ENCODE data around the gene DAB2IP.
"Not testable (repeated sequence)": the region's sequence is repeated elsewhere in the genome, so short reads cannot be mapped to it uniquely, and the experiment has no call there.

The DAB2IP gene

DNA sequence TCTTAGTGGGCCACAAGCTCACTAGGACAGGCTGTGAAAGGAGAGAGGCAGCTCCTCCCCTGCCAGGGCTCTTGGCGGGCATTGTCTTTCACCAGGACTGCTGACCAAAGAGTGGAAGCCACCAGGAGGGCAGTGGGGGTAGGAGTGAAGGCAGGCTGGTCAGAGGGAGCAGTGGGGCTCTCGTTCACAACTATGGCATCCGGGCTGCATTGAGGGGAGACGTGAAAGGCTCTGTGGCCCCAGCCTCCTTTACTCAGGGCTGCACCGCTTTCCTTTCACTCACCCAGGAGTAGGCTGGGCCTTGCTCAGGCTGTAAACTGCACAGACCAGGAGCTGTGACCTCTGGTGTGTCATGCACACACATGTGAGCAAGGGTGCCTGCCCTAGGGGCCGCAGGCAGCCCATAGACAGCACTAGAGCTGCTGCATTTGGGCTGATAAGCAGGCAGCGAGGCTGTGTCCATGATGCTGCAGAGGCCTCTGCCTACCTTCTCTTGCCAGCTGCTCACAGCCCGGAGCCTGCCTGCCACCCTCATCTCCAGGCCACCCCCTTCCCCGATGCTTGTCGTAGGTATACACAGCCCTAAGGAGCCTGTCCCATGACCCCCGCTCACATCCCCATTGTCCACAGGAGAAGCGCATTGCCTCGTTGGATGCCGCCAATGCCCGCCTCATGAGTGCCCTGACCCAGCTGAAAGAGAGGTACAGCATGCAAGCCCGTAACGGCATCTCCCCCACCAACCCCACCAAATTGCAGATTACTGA is 130.4 kb downstream of the DAB2IP start:
- DNase-seq = no peak

DNA sequence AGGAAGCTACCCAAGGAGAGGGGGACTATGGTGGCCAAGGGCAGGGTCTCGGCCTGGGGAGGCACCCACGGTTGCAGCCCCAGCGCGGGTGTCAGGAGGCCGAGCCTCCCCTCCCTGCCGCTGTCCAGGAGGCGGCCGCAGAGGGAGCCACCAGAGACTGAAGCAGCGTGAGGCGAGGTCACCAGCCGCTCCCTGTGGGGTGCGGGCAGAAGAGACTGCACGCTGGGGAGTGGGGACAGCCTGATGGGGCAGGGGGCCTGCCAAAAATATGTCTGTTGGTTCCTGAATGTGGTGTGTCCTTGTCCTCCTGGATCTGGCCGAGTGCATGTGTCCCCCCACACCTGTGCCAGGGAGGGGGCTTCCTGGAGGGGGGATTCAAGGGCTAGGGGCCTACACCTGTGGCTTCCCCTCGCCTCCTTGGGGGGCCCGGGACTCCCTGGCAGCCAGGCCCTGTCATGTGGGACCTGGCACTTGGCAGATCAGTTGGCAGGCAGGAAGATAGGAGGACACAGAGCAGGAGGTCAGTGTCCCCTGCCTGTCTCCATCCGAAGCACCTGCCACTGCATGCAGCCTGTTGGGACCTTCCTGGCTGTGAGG is 131.2 kb downstream of the DAB2IP start:
- DNase-seq = no peak

DNA sequence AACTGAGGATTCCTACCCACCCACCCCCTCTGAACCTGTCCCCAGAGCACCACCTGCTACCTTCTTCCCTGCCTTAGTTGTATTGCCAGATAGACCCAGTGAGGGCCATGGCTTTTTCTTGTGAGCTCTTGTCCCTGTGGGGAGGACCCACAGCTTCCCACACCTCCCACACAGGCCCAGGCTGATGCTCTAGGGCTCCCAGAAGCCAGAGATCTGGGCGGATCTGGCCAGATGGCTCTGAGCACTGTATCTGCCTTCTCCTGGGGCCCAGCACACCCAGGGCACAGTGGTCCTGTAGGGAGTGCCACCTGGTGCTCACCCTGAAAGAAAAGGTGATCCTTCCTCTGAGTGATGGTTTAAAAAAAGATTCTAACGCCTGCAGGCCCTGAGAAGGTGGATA is 131.7 kb downstream of the DAB2IP start:
- DNase-seq = no peak

DNA sequence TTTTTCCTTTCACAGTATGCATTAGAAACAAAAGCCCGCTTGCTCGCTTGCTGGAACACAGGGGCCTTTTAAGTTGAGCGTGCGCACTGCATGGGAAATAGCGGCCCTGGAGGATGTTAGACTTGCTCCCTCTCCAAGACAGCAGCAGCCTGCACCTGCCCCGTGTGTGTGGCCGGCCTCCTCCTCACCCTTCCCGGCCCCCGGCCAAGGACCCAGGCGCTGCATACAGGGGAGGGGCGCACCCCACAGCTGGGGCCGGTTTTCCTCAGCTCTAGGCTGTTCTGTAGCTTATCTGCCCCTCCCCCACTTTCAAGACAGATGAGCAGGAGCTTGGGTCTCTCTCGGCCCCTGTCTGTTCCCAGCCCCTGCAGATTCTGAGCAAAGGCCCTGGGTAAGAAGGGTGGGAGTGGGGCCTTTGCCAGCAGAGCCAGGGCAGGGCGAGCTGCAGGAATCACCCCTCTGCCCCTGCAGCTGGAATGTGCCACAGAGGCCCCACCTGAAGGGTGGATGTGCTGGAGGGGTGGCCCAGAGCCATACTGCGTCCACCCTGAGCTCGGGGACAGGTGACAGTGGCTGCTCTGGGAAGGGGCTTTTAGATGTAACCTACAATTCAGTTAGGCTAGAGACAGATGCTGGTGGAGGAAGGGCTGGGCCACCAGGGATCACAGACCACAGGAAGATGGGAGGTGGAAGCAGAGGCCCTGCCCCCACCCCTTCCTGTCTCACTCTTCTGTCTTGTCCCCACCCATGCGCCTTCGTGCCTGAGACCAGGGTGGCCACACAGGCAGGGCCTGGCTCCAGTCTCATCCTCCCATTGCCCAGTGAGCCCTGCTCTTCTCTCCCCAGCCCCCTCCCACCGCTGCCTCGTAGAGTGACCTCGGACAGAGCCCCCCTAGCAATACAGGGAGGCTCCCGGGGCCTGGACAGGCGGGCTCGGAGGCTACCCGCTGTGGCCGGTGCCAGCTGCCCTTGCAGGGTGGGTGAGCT is 132.4 kb downstream of the DAB2IP start:
- DNase-seq = no peak

DNA sequence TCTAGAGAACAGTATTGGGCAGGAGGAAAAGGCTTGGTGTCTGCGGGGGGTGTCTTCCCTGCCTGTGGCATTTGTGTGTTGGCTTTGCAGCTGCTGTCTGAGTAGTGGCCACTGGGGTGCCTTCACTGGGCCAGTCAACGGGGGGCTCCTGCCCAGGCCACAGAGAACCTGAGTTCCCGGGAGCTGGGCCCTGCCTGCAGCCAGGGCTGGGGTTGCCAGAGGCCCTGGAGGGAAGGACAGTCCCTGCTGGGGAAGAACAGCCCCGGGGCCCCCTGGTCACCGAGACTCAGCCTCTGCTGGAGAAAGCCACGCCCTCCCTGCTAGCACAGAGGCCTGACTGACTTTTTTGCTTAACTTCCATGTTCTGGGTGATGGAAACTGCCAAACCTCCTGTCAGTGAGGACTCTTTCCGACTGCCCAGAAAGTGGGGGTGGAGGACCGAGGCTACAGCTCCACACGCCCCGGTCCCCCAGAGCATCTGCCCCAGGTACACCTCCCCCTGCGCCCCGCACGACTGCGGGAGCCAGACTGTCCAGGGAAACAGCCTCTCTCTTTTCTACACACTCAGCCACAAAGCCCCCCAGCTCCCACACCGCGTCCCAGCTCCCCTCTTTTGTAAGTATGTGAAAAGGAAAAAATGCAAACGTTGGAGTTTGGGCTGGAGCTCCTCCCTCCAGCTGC is 133.4 kb downstream of the DAB2IP start:
- no peak for DNase-seq

DNA sequence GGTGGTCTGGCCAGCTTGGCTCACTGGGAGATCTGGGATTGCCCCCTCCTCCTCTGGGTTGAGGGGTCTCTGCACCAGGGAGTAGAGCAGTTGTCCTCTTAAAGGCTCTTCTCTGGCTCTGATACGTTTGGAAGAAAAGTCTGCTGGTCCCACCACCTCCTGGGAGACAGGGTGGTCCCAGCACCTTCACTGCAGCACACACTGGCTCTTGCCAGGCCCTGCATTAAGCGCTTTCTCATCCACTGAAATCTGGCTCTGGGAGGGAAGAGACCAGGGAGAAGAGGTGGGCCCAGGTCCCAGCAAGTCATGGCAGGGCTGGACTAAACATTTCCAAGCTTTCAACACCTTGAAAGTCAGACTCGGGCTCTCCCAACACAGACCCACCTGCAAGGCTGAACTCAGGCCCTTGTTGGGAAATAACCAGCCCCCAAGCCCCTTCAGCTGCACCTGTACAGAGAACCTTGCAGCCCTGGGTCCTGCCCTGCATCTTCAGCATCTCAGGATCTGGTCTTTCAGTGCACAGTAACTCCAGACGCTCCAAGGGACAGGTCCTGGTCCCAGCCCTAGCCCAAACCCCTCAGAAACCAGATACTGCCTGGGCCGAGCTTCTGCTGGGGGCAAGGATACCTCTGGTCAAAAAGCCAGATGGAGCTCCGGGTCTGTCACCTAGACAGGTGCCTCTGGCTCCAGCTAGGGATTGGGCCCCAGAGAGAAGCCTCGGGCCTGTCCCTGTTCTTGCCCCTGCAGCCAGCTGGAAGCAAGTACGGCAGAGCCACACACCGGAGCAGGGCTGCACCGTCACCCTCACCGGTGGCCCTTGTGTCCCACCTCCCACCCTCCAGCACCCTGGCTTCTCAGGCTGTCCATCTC is 134.5 kb downstream of the DAB2IP start:
- no peak for DNase-seq

DNA sequence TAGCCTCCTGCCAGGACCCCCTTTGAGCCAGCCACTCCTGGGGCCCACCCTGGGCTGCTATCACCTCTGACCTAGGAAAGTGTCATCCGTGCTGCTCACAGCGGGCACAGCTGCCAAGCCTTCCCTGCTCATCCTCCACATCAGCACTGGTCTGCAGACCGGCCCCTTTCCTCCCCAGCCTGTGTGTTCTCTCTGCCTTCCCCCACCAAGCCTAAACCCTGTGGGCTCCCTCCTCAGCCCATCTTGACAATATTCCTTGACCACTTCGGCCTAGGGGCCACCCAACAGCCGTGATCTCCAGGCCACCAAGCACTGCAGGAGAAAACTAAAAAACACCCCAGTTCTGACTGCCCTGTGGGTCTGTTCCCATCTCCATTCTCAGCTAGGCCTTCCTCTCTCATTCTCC is 135.1 kb downstream of the DAB2IP start:
- DNase-seq = no peak

DNA sequence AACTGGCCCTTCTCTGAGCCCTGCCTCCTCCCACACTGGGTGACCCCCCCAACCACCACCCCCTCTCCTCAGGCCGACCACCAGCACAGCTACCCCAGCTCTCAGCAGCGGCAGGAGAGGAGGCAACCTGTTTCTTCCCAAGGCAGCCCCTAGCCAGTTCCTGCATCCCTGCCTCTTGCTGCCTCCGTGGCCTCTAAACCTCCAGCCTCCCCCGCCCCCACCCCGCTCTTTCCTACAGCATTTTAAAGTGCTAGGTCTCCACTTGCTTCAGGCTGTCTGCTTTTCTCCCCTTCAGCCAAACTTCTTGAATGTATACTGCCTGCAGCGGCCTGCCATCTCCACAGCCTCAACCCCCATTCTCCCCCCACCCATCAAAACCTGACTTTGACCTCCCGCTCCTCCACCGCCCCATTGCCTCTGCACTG is 135.6 kb downstream of the DAB2IP start:
- no peak for DNase-seq

DNA sequence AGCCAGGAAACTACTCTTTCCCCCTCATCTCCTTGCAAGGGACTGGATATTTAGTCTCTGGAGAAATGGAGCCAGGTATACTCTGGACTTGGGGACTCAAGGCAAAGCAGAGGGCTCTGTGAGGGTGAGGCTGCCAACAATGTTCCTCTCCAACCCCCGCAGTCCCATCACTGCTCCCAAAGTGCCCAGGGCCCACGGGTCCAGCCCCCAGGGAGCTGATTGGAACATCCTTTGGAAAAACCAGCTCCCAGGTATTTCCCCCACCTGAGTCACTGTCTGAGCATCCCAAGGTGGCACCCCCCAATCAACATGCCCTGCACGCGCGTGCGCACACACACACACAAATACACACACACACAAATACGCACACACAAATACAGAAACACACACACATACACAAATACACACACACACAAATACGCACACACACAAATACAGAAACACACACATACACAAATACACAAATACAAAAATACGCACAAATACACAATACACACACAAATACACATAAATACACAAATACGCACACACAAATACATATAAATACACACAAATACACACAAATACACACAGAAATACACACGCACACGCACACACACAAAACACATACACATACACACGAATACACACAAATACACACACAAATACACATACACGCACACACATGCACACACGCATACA is 137.4 kb downstream of the DAB2IP start:
- DNase-seq = no peak

DNA sequence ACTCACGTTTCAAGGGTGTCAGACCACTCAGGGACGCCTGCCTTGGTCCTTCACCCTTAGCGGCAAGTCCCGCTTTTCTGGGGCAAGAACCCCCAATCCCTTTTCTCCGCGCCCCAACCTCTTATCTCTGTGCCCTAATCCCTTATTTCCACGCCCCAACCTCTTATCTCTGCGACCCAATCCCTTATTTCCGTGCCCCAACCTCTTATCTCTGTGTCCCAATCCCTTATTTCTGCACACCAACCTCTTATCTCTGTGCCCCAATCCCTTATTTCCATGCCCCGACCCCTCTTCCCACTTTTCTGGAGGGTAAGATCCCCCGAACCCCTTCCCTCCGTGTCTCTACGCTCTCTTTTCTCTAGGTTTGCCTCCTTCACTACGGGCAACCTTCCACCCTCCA is 139.4 kb downstream of the DAB2IP start:
- DNase-seq = no peak

DNA sequence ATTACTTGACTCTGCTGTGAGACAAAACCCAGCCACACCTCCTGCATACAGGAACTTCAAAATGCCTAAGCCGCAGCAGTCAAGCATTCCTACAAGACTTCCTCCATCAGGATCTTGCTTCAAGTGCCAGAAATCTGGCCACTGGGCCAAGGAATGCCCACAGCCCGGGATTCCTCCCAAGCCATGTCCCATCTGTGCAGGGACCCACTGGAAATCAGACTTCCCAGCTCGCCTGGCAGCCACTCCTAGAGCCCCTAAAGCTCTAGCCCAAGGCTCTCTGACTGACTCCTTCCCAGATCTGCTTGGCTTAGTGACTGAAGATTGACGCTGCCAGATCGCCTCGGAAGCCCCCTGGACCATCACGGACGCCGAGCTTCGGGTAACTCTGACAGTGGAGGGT is 141.0 kb downstream of the DAB2IP start:
- not testable (repeated sequence) for DNase-seq

DNA sequence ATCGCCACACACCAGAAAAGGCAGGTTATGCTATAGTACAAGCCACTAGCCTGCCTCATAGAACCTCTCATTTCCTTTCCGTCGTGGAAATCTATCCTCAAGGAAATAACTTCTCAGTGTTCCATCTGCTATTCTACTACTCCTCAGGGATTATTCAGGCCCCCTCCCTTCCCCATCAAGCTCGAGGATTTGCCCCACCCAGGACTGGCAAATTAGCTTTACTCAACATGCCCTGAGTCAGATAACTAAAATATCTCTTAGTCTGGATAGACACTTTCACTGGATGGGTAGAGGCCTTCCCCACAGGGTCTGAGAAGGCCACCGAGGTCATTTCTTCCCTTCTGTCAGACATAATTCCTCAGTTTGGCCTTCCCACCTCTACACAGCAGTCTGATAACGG is 142.9 kb downstream of the DAB2IP start:
- DNase-seq = not testable (repeated sequence)

DNA sequence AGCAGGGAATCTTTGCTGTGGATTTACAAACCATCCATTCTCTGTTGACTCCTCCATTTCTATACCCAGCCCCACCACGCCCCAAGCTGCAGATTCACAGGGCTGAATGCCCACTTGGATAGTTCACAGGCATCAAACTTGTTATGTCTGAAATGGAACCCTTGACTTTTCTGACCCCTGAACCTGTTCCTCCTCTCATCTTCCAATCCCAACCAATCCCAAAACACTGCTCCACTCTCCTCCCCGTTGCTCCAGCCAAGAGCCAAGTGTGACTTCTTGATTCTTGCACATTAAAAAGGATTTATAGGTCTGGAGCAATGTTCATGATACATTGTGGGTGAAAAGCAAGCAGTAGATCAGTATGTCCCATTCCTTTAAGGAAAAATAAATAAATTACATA is 145.6 kb downstream of the DAB2IP start:
- no peak for DNase-seq

DNA sequence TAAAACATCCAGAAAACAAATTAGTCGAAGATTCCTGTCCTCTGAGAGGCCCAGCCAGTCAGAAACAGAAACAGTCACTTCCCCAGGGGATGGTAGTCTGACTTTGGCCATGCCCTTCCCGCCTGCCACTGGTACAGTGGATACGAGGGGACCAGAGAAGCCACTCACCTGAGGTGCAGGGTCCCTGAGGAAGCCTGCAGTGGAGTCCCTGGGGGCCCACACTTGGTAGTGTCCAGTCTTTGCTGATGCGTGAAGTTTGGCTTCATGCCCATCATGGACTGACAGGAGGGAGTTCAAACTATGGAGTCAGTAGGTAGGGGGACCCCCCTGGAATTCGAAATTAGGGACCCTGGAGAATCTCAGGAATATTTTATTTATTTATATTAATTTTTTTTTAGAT is 147.5 kb downstream of the DAB2IP start:
- DNase-seq = no peak

DNA sequence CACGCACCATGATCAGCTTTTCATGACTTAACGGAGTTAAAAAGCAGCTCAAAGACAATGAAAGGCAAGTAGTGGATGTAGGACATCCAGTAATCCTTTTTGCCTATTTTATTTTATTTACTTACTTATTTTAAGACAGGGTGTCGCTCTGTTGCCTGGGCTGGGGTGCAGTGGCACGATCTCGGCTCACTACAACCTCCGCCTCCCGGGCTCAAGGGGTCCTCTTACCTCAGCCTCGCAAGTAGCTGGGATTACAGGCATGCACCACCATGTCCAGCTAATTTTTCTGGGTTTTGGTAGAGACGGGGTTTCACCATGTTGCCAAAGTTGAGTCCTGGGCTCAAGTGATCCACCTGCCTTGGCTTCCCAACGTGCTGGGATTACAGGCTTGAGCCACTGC is 148.9 kb downstream of the DAB2IP start:
- DNase-seq = no peak

DNA sequence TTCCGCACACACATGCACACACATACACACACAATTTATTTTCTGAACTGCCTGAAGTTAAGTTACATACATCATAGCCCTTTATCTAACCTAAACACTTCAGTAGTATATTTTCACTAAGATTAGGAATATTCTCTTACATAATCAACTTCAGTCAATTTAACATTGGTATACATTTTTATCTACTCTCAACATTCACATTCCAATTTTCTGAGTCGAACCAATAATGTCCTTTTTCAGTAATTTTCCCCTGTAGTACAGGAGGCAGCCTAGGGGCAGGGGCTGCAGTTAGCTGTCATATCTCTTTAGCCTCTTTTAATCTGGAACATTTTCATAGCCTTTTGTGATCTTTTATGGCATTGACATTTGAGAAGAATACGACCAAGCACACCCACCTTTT is 150.1 kb downstream of the DAB2IP start:
- DNase-seq = no peak

DNA sequence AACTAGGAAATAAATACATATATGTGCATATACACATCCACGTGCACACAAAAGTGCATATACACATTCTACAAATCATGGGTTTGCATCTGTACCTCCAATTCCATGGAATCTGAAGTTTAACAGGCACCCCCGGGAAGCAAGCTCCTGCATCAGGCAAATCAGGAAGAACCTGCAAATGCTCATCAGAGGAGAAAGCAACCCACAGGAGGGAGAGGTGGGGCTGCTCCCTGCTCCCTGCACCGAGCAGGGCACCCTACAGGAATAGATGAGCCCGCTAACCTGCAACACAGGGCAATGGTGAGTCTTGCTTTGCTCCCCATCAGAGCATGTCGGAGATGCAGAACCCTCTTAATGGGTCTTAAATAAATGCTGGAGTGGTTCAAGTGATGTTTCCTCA is 151.3 kb downstream of the DAB2IP start:
- DNase-seq = no peak

DNA sequence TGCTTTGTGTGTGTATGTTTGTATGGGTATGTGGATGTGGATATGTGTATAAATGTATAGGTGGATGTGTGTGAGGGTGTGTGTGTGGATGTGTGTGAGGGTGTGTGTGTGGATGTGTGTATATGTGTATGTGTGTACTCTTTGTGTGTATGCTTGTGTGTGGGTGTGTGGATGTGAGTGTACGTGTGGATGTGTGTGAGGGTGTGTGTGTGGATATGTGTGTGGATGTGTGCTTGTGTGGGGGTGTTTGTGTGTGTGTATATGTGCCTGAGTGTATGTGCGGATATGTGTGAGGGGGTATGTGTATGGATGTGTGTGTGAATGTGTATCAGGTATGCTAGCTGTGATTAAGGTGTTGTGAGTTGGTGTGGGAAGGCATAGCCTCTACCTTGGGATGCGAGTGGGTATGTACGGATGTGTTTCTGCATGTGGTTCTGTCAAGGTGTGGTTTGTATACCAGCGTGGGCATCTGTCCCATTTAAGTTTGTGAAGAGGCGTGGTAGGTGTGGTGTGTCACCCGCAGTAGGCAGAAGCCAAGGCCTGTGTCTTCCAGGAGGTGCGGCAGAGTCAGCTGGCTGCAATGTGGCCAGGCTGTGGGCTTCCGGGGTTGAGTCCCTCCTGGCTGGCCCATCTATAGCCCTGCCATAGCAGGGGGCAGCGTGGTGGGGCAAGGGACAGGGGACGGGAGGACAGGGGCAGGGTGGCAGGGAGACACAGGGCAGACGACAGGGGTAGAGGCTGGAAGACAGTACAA is 155.8 kb downstream of the DAB2IP start:
- DNase-seq = no peak

DNA sequence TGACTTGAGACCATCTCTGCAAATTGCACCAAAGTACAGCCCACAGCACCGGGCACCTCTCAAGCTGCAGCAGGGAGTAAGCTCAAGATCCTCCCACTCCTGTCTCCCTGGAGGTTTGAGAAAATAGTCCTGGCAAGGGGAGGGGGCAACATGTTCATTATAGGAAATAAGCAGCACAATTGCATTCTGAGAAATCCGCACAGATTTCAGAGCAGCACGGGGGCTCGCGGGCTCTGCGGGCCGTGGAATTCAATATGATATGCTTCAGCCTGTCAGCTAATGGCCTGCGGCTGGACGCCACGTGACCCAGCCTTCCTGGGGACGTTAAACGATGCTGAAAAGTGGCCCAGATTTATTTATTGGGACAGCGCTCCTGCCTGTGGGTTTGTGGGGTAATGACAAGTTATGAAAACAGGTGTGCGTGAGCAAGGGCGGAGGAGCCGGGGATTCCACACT is 156.4 kb downstream of the DAB2IP start:
- DNase-seq = no peak

DNA sequence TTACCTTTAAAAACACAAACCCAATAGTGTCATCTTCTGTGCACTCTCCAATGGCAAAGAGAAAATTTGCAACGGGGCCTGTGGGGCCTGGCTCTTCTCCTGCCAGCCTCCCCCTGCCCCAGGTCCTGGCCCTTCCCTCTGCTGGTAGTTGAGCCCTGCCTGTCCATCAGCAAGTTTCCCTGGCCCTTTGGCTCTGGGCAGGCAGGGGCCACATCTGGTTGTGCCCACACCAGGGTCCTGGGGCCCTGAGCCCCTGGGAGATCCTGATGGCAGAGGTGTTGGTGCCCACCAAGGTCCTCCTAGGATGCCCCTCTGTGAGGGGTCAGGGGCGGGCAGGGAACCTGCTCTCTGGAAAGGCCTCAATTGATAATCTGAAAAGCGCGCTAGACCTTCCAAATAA is 157.3 kb downstream of the DAB2IP start:
- no peak for DNase-seq
